Upper lobe of right lung (tissue), 1 donor: ENCODE results near the gene TUBGCP5. TPM values are rescaled to one million over a fixed set of nuclear protein-coding genes. Genes with fewer than 3 reads are reported as not detected.

ENCODE experiments used
- ATAC-seq: fragments of 200-7000 bp; cut with Tn5 transposase; one replicate; pipeline ENCODE4 v1.9.1; 2020; ENCODE audit warnings: mild to moderate bottlenecking, moderate library complexity
- DNase-seq: peaks from one replicate; pipeline ENCODE4 v3.0.0-alpha.2; 2020
- H3K27ac ChIP-seq: fragments of 200-600 bp; one replicate; pipeline ENCODE4 v1.8.0; 2022
- H3K27me3 ChIP-seq: fragments of 200-600 bp; one replicate; pipeline ENCODE4 v1.8.0; 2022; ENCODE audit warnings: mild to moderate bottlenecking
- H3K36me3 ChIP-seq: fragments of 200-600 bp; one replicate; pipeline ENCODE4 v1.8.0; 2022
- H3K4me1 ChIP-seq: fragments of 200-600 bp; one replicate; pipeline ENCODE4 v1.8.0; 2022
- H3K4me3 ChIP-seq: fragments of 200-600 bp; one replicate; pipeline ENCODE4 v1.8.0; 2022; ENCODE audit warnings: mild to moderate bottlenecking
- H3K9me3 ChIP-seq: fragments of 200-600 bp; one replicate; pipeline ENCODE4 v1.8.0; 2022
- CTCF ChIP-seq: fragments of 200-600 bp; IDR thresholded peaks from one replicate; pipeline ENCODE4 v1.8.0; 2022; ENCODE audit warnings: antibody characterized with exemption
- intact Hi-C: fragments of 100-400 bp; cut with DNase I; formaldehyde crosslinking; loops from one replicate; pipeline ENCODE4 v1.11.0; 2022
- total RNA-seq: library from RNA; stranded (reverse); fragmentation: NEBNext Ultra II Directional; extraction: Animal tissue kit (Norgen Biotek cat#: 25700); gene quantifications from one replicate; pipeline ENCODE4 v1.2.1, GENCODE V29; 2021
- donor health status: DM: no; HTN: yes; CAD: no; lungs with severe emphysema.

The TUBGCP5 gene
- total RNA-seq, 1 donor from 2014 or later = 19.2 TPM

DNA sequence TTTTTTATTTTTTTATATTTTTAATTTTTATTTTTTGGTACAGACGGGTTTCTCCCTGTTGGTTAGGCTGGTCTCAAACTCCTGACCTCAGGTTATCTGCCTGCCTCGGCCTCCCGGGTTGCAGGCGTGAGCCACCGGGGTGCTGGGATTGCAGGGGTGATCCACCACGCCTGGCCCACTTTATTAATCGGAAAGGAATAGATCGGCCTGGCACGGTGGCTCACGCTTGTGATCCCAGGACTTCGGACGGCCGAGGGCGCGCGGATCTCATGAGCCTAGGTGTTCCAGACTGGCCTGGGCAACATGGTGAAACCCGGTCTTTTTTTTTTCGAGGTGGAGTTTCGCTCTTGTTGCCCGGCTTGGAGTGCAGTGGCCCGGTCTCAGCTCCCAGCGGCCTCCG is 26.5 kb upstream of the TUBGCP5 start:
- no peaks in the 10 kb centered on the region for H3K36me3 ChIP-seq
- intact Hi-C loops = no loop called here
- H3K4me3 ChIP-seq = no peak overlapping the region
- no peaks in the 10 kb centered on the region for H3K27me3 ChIP-seq
- no peak overlapping the region for H3K27ac ChIP-seq
- no peaks in the 10 kb centered on the region for H3K9me3 ChIP-seq
- no peak for TF ChIP-seq CTCF
- ATAC-seq (no peak), DNase-seq (no peak)
- H3K4me1 ChIP-seq = no peaks in the 10 kb centered on the region

GRCh38 chr15:23064156-23064555 is 24.8 kb upstream of the TUBGCP5 start:
- no peaks in the 10 kb centered on the region for H3K27me3 ChIP-seq
- no peaks in the 10 kb centered on the region for H3K4me1 ChIP-seq
- no peak overlapping the region for H3K27ac ChIP-seq
- ATAC-seq (peak; percentile 28), DNase-seq (no peak)
- no peak for TF ChIP-seq CTCF
- no peaks in the 10 kb centered on the region for H3K9me3 ChIP-seq
- H3K4me3 ChIP-seq = no peak overlapping the region
- intact Hi-C loops = no loop called here
- no peaks in the 10 kb centered on the region for H3K36me3 ChIP-seq

GRCh38 chr15:23057707-23058106 is 18.3 kb upstream of the TUBGCP5 start:
- no peak for TF ChIP-seq CTCF
- Histone ChIP-seq H3K27ac (no peak overlapping the region), H3K4me3 (no peak overlapping the region), H3K9me3 (no peaks in the 10 kb centered on the region), H3K4me1 (no peaks in the 10 kb centered on the region), H3K36me3 (no peaks in the 10 kb centered on the region), H3K27me3 (no peaks in the 10 kb centered on the region)
- ATAC-seq (no peak), DNase-seq (no peak)
- intact Hi-C loops = no loop called here

GRCh38 chr15:23055316-23055715 is 15.9 kb upstream of the TUBGCP5 start:
- Histone ChIP-seq H3K27me3 (no peaks in the 10 kb centered on the region), H3K9me3 (no peaks in the 10 kb centered on the region), H3K36me3 (no peaks in the 10 kb centered on the region), H3K4me1 (no peaks in the 10 kb centered on the region), H3K4me3 (no peak overlapping the region), H3K27ac (no peak overlapping the region)
- DNase-seq = no peak
- no peak for TF ChIP-seq CTCF
- ATAC-seq = no peak
- intact Hi-C loops = no loop called here

DNA sequence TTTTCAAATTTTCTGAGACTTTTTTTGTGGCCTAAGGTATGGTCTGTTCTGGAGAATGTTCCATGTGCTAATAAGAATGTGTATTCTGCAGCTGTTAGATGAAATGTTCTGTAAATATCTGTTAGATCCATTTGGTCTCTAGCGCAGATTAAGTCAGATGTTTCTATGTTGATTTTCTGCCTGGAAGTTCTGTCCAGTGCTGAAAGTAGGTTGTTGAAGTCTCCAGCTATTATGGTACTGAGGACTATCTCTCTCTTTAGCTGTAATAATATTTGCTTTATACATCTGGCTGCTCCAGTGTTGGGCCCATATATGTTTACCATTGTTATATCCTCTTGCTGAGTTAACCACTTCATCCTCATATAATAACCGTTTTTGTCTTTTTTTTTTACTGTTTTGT is 13.2 kb upstream of the TUBGCP5 start:
- no peaks in the 10 kb centered on the region for H3K9me3 ChIP-seq
- H3K27me3 ChIP-seq = no peaks in the 10 kb centered on the region
- H3K27ac ChIP-seq = no peak overlapping the region
- no peak for TF ChIP-seq CTCF
- no peak overlapping the region for H3K4me3 ChIP-seq
- ATAC-seq (no peak), DNase-seq (no peak)
- intact Hi-C loops = no loop called here
- no peaks in the 10 kb centered on the region for H3K4me1 ChIP-seq
- H3K36me3 ChIP-seq = no peaks in the 10 kb centered on the region

GRCh38 chr15:23050708-23051107 is 11.3 kb upstream of the TUBGCP5 start:
- no peaks in the 10 kb centered on the region for H3K4me1 ChIP-seq
- no peaks in the 10 kb centered on the region for H3K9me3 ChIP-seq
- H3K27me3 ChIP-seq = no peaks in the 10 kb centered on the region
- no peak overlapping the region for H3K27ac ChIP-seq
- DNase-seq (no peak), ATAC-seq (no peak)
- no peak overlapping the region for H3K4me3 ChIP-seq
- H3K36me3 ChIP-seq = no peaks in the 10 kb centered on the region
- intact Hi-C loops = no loop called here
- TF ChIP-seq CTCF = no peak
